ENCODE data around the gene NLE1.
"Not testable (repeated sequence)": the region's sequence is repeated elsewhere in the genome, so short reads cannot be mapped to it uniquely, and the experiment has no call there.

Gene NLE1

GRCh38 chr17:35141681-35142466 is at the start of gene NLE1:
Gene NLE1, minus strand, starts transcription at chr17:35142303. Its CDS starts 28 bp downstream, at chr17:35142275.
- Histone ChIP-seq H3K27me3 (ENCODE audit: insufficient read depth, low read length) (no peaks in the 10 kb centered on the region), H3K9ac (ENCODE audit: low read depth, low read length) (peak within 1 kb of the TSS; percentile 96), H3K4me1 (ENCODE audit: insufficient read depth, low read length) (peaks cover 2% of the 10 kb centered on the region; the same call in 1 of the 2 replicates), H3K9me3 (ENCODE audit: insufficient read depth, low read depth, low read length) (no peaks in the 10 kb centered on the region), H3K4me3 (ENCODE audit: low read length) (peak within 1 kb of the TSS; percentile 97), H3K27ac (ENCODE audit: low read length) (peak within 1 kb of the TSS; percentile 67), H3K36me3 (ENCODE audit: insufficient read depth, low read depth, low read length) (peaks cover 31% of the 10 kb centered on the region)

- Histone ChIP-seq H3K27ac (ENCODE audit: low read length) (no peak overlapping the region), H3K9ac (ENCODE audit: low read depth, low read length) (no peak overlapping the region), H3K4me1 (ENCODE audit: insufficient read depth, low read length) (no peaks in the 10 kb centered on the region), H3K27me3 (ENCODE audit: insufficient read depth, low read length) (no peaks in the 10 kb centered on the region), H3K9me3 (ENCODE audit: insufficient read depth, low read depth, low read length) (peaks cover 5% of the 10 kb centered on the region), H3K36me3 (ENCODE audit: insufficient read depth, low read depth, low read length) (no peaks in the 10 kb centered on the region), H3K4me3 (ENCODE audit: low read length) (no peak overlapping the region)
Measured at GRCh38 chr17:35191001-35191695, 49.0 kb upstream of the NLE1 start.

GRCh38 chr17:35189291-35189690 is 47.2 kb upstream of the NLE1 start:
- H3K9ac ChIP-seq (ENCODE audit: low read depth, low read length), result no peak overlapping the region
- no peaks in the 10 kb centered on the region; the same call in 1 of the 2 replicates for H3K9me3 ChIP-seq (ENCODE audit: insufficient read depth, low read depth, low read length)
- H3K36me3 ChIP-seq (ENCODE audit: insufficient read depth, low read depth, low read length), result no peaks in the 10 kb centered on the region
- H3K27me3 ChIP-seq (ENCODE audit: insufficient read depth, low read length), result no peaks in the 10 kb centered on the region
- H3K4me1 ChIP-seq (ENCODE audit: insufficient read depth, low read length), result no peaks in the 10 kb centered on the region
- H3K27ac ChIP-seq (ENCODE audit: low read length), result no peak overlapping the region
- no peak overlapping the region for H3K4me3 ChIP-seq (ENCODE audit: low read length)

- H3K36me3 ChIP-seq (ENCODE audit: insufficient read depth, low read depth, low read length), result no peaks in the 10 kb centered on the region
- H3K4me1 ChIP-seq (ENCODE audit: insufficient read depth, low read length), result no peaks in the 10 kb centered on the region
- H3K27ac ChIP-seq (ENCODE audit: low read length), result no peak overlapping the region
- H3K9me3 ChIP-seq (ENCODE audit: insufficient read depth, low read depth, low read length), result no peaks in the 10 kb centered on the region; the same call in 1 of the 2 replicates
- H3K9ac ChIP-seq (ENCODE audit: low read depth, low read length), result no peak overlapping the region
- H3K27me3 ChIP-seq (ENCODE audit: insufficient read depth, low read length), result no peaks in the 10 kb centered on the region; the same call in 1 of the 2 replicates
- H3K4me3 ChIP-seq (ENCODE audit: low read length), result no peak overlapping the region
Measured at GRCh38 chr17:35188111-35188510, 46.0 kb upstream of the NLE1 start.

- Histone ChIP-seq H3K27me3 (ENCODE audit: insufficient read depth, low read length) (no peaks in the 10 kb centered on the region; the same call in 1 of the 2 replicates), H3K4me3 (ENCODE audit: low read length) (no peak overlapping the region), H3K9me3 (ENCODE audit: insufficient read depth, low read depth, low read length) (no peaks in the 10 kb centered on the region; the same call in 1 of the 2 replicates), H3K9ac (ENCODE audit: low read depth, low read length) (no peak overlapping the region), H3K27ac (ENCODE audit: low read length) (no peak overlapping the region), H3K4me1 (ENCODE audit: insufficient read depth, low read length) (no peaks in the 10 kb centered on the region), H3K36me3 (ENCODE audit: insufficient read depth, low read depth, low read length) (no peaks in the 10 kb centered on the region)
Measured at GRCh38 chr17:35187481-35187880, 45.4 kb upstream of the NLE1 start.

- H3K27me3 ChIP-seq (ENCODE audit: insufficient read depth, low read length), result no peaks in the 10 kb centered on the region; the same call in 1 of the 2 replicates
- no peaks in the 10 kb centered on the region; the same call in 1 of the 2 replicates for H3K9me3 ChIP-seq (ENCODE audit: insufficient read depth, low read depth, low read length)
- H3K4me1 ChIP-seq (ENCODE audit: insufficient read depth, low read length), result no peaks in the 10 kb centered on the region
- no peak overlapping the region for H3K27ac ChIP-seq (ENCODE audit: low read length)
- H3K36me3 ChIP-seq (ENCODE audit: insufficient read depth, low read depth, low read length), result no peaks in the 10 kb centered on the region
- H3K4me3 ChIP-seq (ENCODE audit: low read length), result no peak overlapping the region
- H3K9ac ChIP-seq (ENCODE audit: low read depth, low read length), result no peak overlapping the region
Measured at GRCh38 chr17:35185849-35186248, 43.7 kb upstream of the NLE1 start.

- Histone ChIP-seq H3K27me3 (ENCODE audit: insufficient read depth, low read length) (no peaks in the 10 kb centered on the region; the same call in 1 of the 2 replicates), H3K4me3 (ENCODE audit: low read length) (no peak overlapping the region), H3K9me3 (ENCODE audit: insufficient read depth, low read depth, low read length) (no peaks in the 10 kb centered on the region; the same call in 1 of the 2 replicates), H3K36me3 (ENCODE audit: insufficient read depth, low read depth, low read length) (no peaks in the 10 kb centered on the region), H3K4me1 (ENCODE audit: insufficient read depth, low read length) (no peaks in the 10 kb centered on the region), H3K27ac (ENCODE audit: low read length) (no peak overlapping the region), H3K9ac (ENCODE audit: low read depth, low read length) (no peak overlapping the region)
Measured at GRCh38 chr17:35184274-35184673, 42.2 kb upstream of the NLE1 start.

GRCh38 chr17:35183332-35183731 is 41.2 kb upstream of the NLE1 start:
- H3K4me1 ChIP-seq (ENCODE audit: insufficient read depth, low read length), result no peaks in the 10 kb centered on the region
- H3K36me3 ChIP-seq (ENCODE audit: insufficient read depth, low read depth, low read length), result no peaks in the 10 kb centered on the region
- no peaks in the 10 kb centered on the region; the same call in 1 of the 2 replicates for H3K27me3 ChIP-seq (ENCODE audit: insufficient read depth, low read length)
- no peak overlapping the region for H3K27ac ChIP-seq (ENCODE audit: low read length)
- no peak overlapping the region for H3K4me3 ChIP-seq (ENCODE audit: low read length)
- H3K9ac ChIP-seq (ENCODE audit: low read depth, low read length), result no peak overlapping the region
- H3K9me3 ChIP-seq (ENCODE audit: insufficient read depth, low read depth, low read length), result no peaks in the 10 kb centered on the region

- H3K27me3 ChIP-seq (ENCODE audit: insufficient read depth, low read length); H3K9ac ChIP-seq (ENCODE audit: low read depth, low read length); H3K27ac ChIP-seq (ENCODE audit: low read length); H3K4me1 ChIP-seq (ENCODE audit: insufficient read depth, low read length); H3K4me3 ChIP-seq (ENCODE audit: low read length); H3K36me3 ChIP-seq (ENCODE audit: insufficient read depth, low read depth, low read length); H3K9me3 ChIP-seq (ENCODE audit: insufficient read depth, low read depth, low read length): not testable (repeated sequence)
Measured at GRCh38 chr17:35179379-35179778, 37.3 kb upstream of the NLE1 start.

- Histone ChIP-seq H3K27ac (ENCODE audit: low read length) (no peak overlapping the region), H3K4me1 (ENCODE audit: insufficient read depth, low read length) (no peaks in the 10 kb centered on the region), H3K27me3 (ENCODE audit: insufficient read depth, low read length) (no peaks in the 10 kb centered on the region), H3K4me3 (ENCODE audit: low read length) (no peak overlapping the region), H3K9me3 (ENCODE audit: insufficient read depth, low read depth, low read length) (no peaks in the 10 kb centered on the region), H3K36me3 (ENCODE audit: insufficient read depth, low read depth, low read length) (no peaks in the 10 kb centered on the region), H3K9ac (ENCODE audit: low read depth, low read length) (no peak overlapping the region)
Measured at GRCh38 chr17:35176897-35177296, 34.8 kb upstream of the NLE1 start.

- no peaks in the 10 kb centered on the region for H3K36me3 ChIP-seq (ENCODE audit: insufficient read depth, low read depth, low read length)
- no peak overlapping the region for H3K9ac ChIP-seq (ENCODE audit: low read depth, low read length)
- no peak overlapping the region for H3K4me3 ChIP-seq (ENCODE audit: low read length)
- H3K4me1 ChIP-seq (ENCODE audit: insufficient read depth, low read length), result no peaks in the 10 kb centered on the region
- no peaks in the 10 kb centered on the region for H3K9me3 ChIP-seq (ENCODE audit: insufficient read depth, low read depth, low read length)
- no peaks in the 10 kb centered on the region for H3K27me3 ChIP-seq (ENCODE audit: insufficient read depth, low read length)
- no peak overlapping the region for H3K27ac ChIP-seq (ENCODE audit: low read length)
Measured at GRCh38 chr17:35175638-35176415, 33.7 kb upstream of the NLE1 start.

All from iPS-20b (cell line).